OCI-LY7 (cell line): Measurements from ENCODE around the gene PRRT1B. TPM values are rescaled to one million over a fixed set of nuclear protein-coding genes. Genes with fewer than 3 reads are reported as not detected.

ENCODE experiments used
- BruUV-seq: library from RNA; stranded (reverse); fragments of 400-500 nt; replicated peaks from 2 replicates; lab custom pipeline; 2021; lab: Mats Ljungman, UMichigan
- CTCF ChIA-PET: fragments of 300-600 bp; sonication (Branson Sonifier 250); formaldehyde crosslinking; loops from one replicate; lab custom pipeline; 2022; ENCODE audit warnings: antibody characterized with exemption; ENCODE audit not compliant: unreplicated experiment; lab: Charles Lee
- POLR2A ChIA-PET: fragments of 300-600 bp; sonication (Branson Sonifier 250); formaldehyde crosslinking; loops from one replicate; lab custom pipeline; 2022; ENCODE audit warnings: antibody characterized with exemption; lab: Charles Lee
- DNase-seq: peaks from one replicate; pipeline ENCODE4 v3.0.0-alpha.2; 2015; ENCODE audit warnings: low spot score
- H2AFZ ChIP-seq: fragments of 200-600 bp; sonication (generic), shearing (Covaris generic); 2 replicates; pipeline ENCODE4 v1.6.1; 2014; ENCODE audit warnings: mild to moderate bottlenecking, antibody characterized with exemption, low read length, moderate library complexity
- H3K27ac ChIP-seq: fragments of 200-600 bp; sonication (generic); 2 replicates; pipeline ENCODE4 v1.5.1; 2014; ENCODE audit warnings: mixed run types, low read depth, mild to moderate bottlenecking, moderate library complexity, low read length, inconsistent platforms; ENCODE audit not compliant: poor library complexity, severe bottlenecking
- H3K36me3 ChIP-seq: fragments of 200-600 bp; sonication (generic); 2 replicates; pipeline ENCODE4 v1.6.1; 2014; ENCODE audit warnings: mild to moderate bottlenecking, antibody characterized with exemption, low read length, moderate library complexity, mixed read lengths; ENCODE audit not compliant: insufficient read depth
- H3K4me1 ChIP-seq: fragments of 200-600 bp; sonication (generic); 2 replicates; pipeline ENCODE4 v1.5.1; 2014; ENCODE audit warnings: mild to moderate bottlenecking, low read length; ENCODE audit not compliant: insufficient read depth, poor library complexity, severe bottlenecking
- H3K4me2 ChIP-seq: fragments of 200-600 bp; sonication (generic); 2 replicates; pipeline ENCODE4 v1.6.1; 2014; ENCODE audit warnings: mild to moderate bottlenecking, low read length
- H3K4me3 ChIP-seq: fragments of 200-600 bp; sonication (generic); 2 replicates; pipeline ENCODE4 v1.5.1; 2014; ENCODE audit warnings: mild to moderate bottlenecking, low read depth, low read length; ENCODE audit not compliant: poor library complexity, severe bottlenecking
- H3K79me2 ChIP-seq: fragments of 200-600 bp; sonication (generic); 2 replicates; pipeline ENCODE4 v1.6.1; 2016; ENCODE audit warnings: low read depth, mild to moderate bottlenecking, low read length, moderate library complexity, mixed read lengths; ENCODE audit not compliant: insufficient read depth
- H3K9me2 ChIP-seq: fragments of 200-600 bp; sonication (generic); 2 replicates; pipeline ENCODE4 v1.6.1; 2016; ENCODE audit warnings: mild to moderate bottlenecking, low read length, mixed read lengths; ENCODE audit not compliant: insufficient read depth
- H3K9me3 ChIP-seq: fragments of 200-600 bp; sonication (generic); 2 replicates; pipeline ENCODE4 v1.6.1; 2014; ENCODE audit warnings: mild to moderate bottlenecking, mixed run types, low read length, mixed read lengths
- H4K20me1 ChIP-seq: fragments of 200-600 bp; sonication (generic); 2 replicates; pipeline ENCODE4 v1.6.1; 2014; ENCODE audit warnings: mild to moderate bottlenecking, antibody characterized with exemption, low read length, moderate library complexity, mixed read lengths; ENCODE audit not compliant: insufficient read depth
- EZH2phosphoT487 ChIP-seq: fragments of 200-600 bp; sonication (generic); IDR thresholded peaks from 2 replicates; pipeline ENCODE4 v1.6.1; 2018; ENCODE audit warnings: low read depth, borderline replicate concordance, mild to moderate bottlenecking, mixed run types, antibody characterized with exemption, low read length, moderate library complexity, mixed read lengths
- intact Hi-C: fragments of 100-400 bp; cut with micrococcal nuclease; formaldehyde crosslinking; loops from one replicate; pipeline ENCODE4 v1.10.0; 2022; ENCODE audit not compliant: unreplicated experiment
- total RNA-seq, 2 experiments: library from RNA; depleted of rRNA in 1 of 2; stranded (reverse); fragments of >200 nt in 1 of 2; shearing (Covaris generic) in 1 of 2; gene quantifications; 2 replicates each; pipeline ENCODE4 v1.2.3, GENCODE V29; 2014 to 2022
- TF ChIP-seq, protein P1 (sequence below): fragments of 200-600 bp; sonication (generic); conservative IDR thresholded peaks from 2 replicates; pipeline ENCODE4 v1.5.1; 2014; ENCODE audit warnings: mild to moderate bottlenecking, antibody characterized with exemption, low read length, moderate library complexity, mixed read lengths

The PRRT1B gene
- total RNA-seq, 2 experiments from 2014 or later = not detected

- Histone ChIP-seq H3K4me3 (no peak overlapping the region), H2AFZ (no peak overlapping the region), H3K79me2 (no peaks in the 10 kb centered on the region), H3K9me3 (no peaks in the 10 kb centered on the region), H3K36me3 (peaks cover 100% of the 10 kb centered on the region), H3K4me1 (peaks cover 11% of the 10 kb centered on the region), H3K4me2 (no peak overlapping the region), H4K20me1 (no peaks in the 10 kb centered on the region), H3K9me2 (no peaks in the 10 kb centered on the region), H3K27ac (no peak overlapping the region)
- no peak for TF ChIP-seq EZH2phosphoT487
- TF ChIP-seq, protein P1, sequence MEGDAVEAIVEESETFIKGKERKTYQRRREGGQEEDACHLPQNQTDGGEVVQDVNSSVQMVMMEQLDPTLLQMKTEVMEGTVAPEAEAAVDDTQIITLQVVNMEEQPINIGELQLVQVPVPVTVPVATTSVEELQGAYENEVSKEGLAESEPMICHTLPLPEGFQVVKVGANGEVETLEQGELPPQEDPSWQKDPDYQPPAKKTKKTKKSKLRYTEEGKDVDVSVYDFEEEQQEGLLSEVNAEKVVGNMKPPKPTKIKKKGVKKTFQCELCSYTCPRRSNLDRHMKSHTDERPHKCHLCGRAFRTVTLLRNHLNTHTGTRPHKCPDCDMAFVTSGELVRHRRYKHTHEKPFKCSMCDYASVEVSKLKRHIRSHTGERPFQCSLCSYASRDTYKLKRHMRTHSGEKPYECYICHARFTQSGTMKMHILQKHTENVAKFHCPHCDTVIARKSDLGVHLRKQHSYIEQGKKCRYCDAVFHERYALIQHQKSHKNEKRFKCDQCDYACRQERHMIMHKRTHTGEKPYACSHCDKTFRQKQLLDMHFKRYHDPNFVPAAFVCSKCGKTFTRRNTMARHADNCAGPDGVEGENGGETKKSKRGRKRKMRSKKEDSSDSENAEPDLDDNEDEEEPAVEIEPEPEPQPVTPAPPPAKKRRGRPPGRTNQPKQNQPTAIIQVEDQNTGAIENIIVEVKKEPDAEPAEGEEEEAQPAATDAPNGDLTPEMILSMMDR = no peak
- intact Hi-C loops = no loop called here
- BruUV-seq = no TSS peak
- POLR2A ChIA-PET = no interaction called here
- CTCF ChIA-PET = no interaction called here
- no peak for DNase-seq
These were observed 35.0 kb downstream of the PRRT1B start for GRCh38 chr9:131580358-131580757.

- H3K4me2 ChIP-seq = no peak overlapping the region
- H3K9me3 ChIP-seq = no peaks in the 10 kb centered on the region
- no TSS peak for BruUV-seq
- no peak for DNase-seq
- no peaks in the 10 kb centered on the region for H3K9me2 ChIP-seq
- peaks cover 13% of the 10 kb centered on the region for H3K4me1 ChIP-seq
- H2AFZ ChIP-seq = no peak overlapping the region
- TF ChIP-seq, protein P1 = no peak
- TF ChIP-seq EZH2phosphoT487 = no peak
- H3K27ac ChIP-seq = no peak overlapping the region
- no peaks in the 10 kb centered on the region for H3K79me2 ChIP-seq
- CTCF ChIA-PET = no interaction called here
- no peak overlapping the region for H3K4me3 ChIP-seq
- no peaks in the 10 kb centered on the region for H4K20me1 ChIP-seq
- peaks cover 88% of the 10 kb centered on the region for H3K36me3 ChIP-seq
- POLR2A ChIA-PET = no interaction called here
- intact Hi-C loops = no loop called here
These were observed 36.7 kb downstream of the PRRT1B start for GRCh38 chr9:131582056-131582455.

DNA sequence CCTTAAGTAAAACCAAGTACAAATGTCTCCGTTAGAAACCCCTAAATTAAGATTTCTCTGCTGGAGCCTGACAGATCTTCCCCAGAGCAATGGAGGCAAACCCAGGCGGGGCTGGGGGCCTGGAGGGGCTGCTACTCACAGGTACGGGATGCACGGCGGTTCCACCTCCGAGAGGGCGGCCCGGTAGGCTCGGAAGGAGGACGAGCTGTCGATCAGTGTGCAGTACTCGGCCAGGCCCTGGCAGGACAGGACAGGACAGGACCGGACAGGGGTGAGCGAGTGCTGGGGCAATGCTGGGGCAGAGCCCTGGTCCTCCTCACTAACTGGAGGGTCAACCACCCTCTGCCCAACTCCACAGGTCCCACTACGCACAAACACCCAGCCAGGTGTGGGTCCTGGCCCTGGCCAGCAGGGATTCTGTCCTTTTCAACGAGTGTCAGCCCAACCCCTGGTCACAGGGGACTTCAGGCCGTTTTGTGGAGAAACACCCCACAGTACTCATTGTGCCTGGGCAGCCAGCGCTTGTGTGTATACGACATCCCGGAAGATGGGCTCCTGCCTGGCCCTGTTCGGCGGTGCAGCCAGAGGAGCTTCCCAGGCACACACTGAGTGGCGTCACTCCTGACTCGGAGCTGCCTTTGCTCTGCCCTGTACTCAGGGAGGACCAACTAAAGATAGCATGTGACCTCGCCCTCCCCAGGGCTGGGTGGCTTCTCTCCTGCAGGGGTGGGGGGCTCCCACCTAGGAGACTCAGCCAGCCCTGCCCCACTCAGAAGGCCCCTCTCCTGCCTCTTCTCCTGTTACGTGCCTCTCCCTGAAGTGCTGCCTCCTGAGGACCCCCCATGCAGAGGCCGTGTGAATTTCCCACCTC, 37.4 kb downstream of the PRRT1B start:
- H3K4me3 ChIP-seq = no peak overlapping the region
- H3K79me2 ChIP-seq = no peaks in the 10 kb centered on the region
- no peaks in the 10 kb centered on the region for H4K20me1 ChIP-seq
- no peaks in the 10 kb centered on the region for H3K9me2 ChIP-seq
- H3K4me1 ChIP-seq = peaks cover 13% of the 10 kb centered on the region
- H2AFZ ChIP-seq = no peak overlapping the region
- H3K9me3 ChIP-seq = no peaks in the 10 kb centered on the region
- CTCF ChIA-PET = no interaction called here
- intact Hi-C loops = no loop called here
- no peak for DNase-seq
- no peak overlapping the region for H3K4me2 ChIP-seq
- H3K27ac ChIP-seq = no peak overlapping the region
- POLR2A ChIA-PET = no interaction called here
- H3K36me3 ChIP-seq = peaks cover 88% of the 10 kb centered on the region
- no TSS peak for BruUV-seq
- no peak for TF ChIP-seq EZH2phosphoT487
- TF ChIP-seq, protein P1 = no peak
